Measurements from ENCODE around the gene GIMAP7.

Gene GIMAP7

DNA sequence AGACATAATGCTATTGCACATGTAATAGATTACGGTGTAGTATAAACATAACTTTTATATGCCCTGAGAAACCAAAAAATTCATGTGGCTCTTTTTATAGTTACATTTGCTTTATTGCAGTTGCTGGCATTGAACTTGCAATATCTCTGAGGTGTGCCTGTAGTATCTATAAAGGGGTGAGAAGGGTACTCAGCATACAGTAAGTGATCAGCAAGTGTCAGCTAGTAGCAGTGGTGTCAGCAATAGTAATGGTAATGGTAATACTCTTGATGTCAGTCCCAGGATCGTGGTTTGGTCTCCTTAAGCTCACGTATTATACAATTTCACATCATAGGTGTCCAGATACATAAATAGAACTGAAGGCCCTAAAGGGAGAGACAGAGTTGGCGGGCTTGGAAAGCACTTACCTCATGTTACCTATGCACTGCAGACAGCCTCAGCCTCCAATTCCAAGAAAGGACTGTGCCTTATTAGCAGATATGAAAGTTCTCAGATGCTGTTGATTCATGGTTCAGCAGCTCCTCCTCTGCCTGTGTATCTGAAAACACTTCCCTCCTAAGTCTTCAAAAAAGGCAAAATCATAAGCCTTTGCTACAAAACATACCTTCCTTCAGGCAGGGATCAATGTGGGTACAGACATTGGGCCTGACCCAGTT lies 6.6 kb upstream of the GIMAP7 start:
- no peak overlapping the region for H2BK15ac ChIP-seq (ENCODE audit: low read length)
- no peaks in the 10 kb centered on the region for H3K36me3 ChIP-seq (replicated peaks in 1 of 2; ENCODE audit: control insufficient read depth in 2 of 2, insufficient read depth in 2 of 2, low read length in 2 of 2)
- H2BK5ac ChIP-seq (ENCODE audit: low read length): no peak overlapping the region
- H3K14ac ChIP-seq (ENCODE audit: low read length): no peak overlapping the region
- no peak overlapping the region for H3K23ac ChIP-seq (ENCODE audit: low read depth, low read length, poor library complexity)
- no peak overlapping the region for H4K8ac ChIP-seq (ENCODE audit: low read depth, low read length)
- H2AK5ac ChIP-seq (ENCODE audit: low read depth, low read length): no peak overlapping the region
- H3K18ac ChIP-seq (ENCODE audit: low read length): no peak overlapping the region
- H4K91ac ChIP-seq (ENCODE audit: low read depth, low read length, poor library complexity): no peak overlapping the region
- no peak overlapping the region for H3K9ac ChIP-seq (ENCODE audit: low read depth, low read length, poor library complexity)
- H3K4ac ChIP-seq (ENCODE audit: low read length): no peak overlapping the region
- no CpG with 5 or more reads among the region's 4 CpGs for WGBS, 2 donors (ENCODE audit: extremely low coverage in 2 of 2, insufficient read length in 2 of 2, insufficient replicate concordance in 1 of 2)
- no peak overlapping the region for H2BK12ac ChIP-seq (ENCODE audit: low read length)
- H3K4me1 ChIP-seq (ENCODE audit: control insufficient read depth in 2 of 2, insufficient read depth in 1 of 2, low read depth in 1 of 2, low read length in 2 of 2): no peaks in the 10 kb centered on the region
- H3K27me3 ChIP-seq (ENCODE audit: control insufficient read depth in 3 of 3, insufficient read depth in 3 of 3, low read depth in 1 of 3, low read length in 3 of 3): peaks cover 0 to 7% (median 0%) of the 10 kb centered on the region in 3 experiments
- no peak overlapping the region for H3K27ac ChIP-seq (replicated peaks; ENCODE audit: low read length)
- H2BK120ac ChIP-seq (ENCODE audit: low read depth, low read length): no peak overlapping the region
- H3K79me1 ChIP-seq (ENCODE audit: low read depth, low read length): no peaks in the 10 kb centered on the region
- no peak overlapping the region for H2AFZ ChIP-seq (ENCODE audit: low read length)
- no peak for DNase-seq (ENCODE audit: low spot score)
- H3K4me2 ChIP-seq (ENCODE audit: insufficient read depth, low read length, poor library complexity, severe bottlenecking): no peak overlapping the region
- no peak overlapping the region for H3K4me3 ChIP-seq (ENCODE audit: low read length in 2 of 2)
- no peaks in the 10 kb centered on the region for H3K9me3 ChIP-seq (replicated peaks in 1 of 2; ENCODE audit: control insufficient read depth in 2 of 2, insufficient read depth in 1 of 2, low read depth in 1 of 2, low read length in 2 of 2)

DNA sequence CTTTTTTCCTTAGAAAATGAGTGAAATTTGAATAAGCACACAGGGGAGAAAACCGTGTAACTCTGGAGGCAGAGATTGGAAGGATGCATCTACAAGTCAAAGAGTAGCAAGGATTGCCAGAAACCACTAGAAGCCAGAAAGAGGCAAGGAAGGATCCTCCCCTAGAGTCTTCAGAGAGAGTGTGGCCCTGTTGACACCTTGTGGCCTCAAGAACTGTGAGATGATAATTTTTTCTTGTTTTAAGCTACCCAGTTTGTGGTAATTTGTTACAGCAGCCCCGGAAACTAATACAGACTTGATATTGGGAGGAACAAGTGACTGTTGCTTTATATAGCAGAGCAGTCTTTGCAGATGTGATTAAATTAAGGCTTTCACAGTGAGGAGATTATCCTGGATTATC lies 3.6 kb upstream of the GIMAP7 start:
- Histone ChIP-seq H2BK15ac (ENCODE audit: low read length) (no peak overlapping the region), H3K9ac (ENCODE audit: low read depth, low read length, poor library complexity) (no peak overlapping the region), H3K27ac (replicated peaks; ENCODE audit: low read length) (no peak overlapping the region), H2BK5ac (ENCODE audit: low read length) (no peak overlapping the region), H4K91ac (ENCODE audit: low read depth, low read length, poor library complexity) (no peak overlapping the region), H3K14ac (ENCODE audit: low read length) (no peak overlapping the region), H3K27me3 (ENCODE audit: control insufficient read depth in 3 of 3, insufficient read depth in 3 of 3, low read depth in 1 of 3, low read length in 3 of 3) (peaks cover 0 to 7% (median 0%) of the 10 kb centered on the region in 3 experiments), H4K8ac (ENCODE audit: low read depth, low read length) (no peak overlapping the region), H3K18ac (ENCODE audit: low read length) (no peak overlapping the region), H2BK12ac (ENCODE audit: low read length) (no peak overlapping the region), H3K4me1 (ENCODE audit: control insufficient read depth in 2 of 2, insufficient read depth in 1 of 2, low read depth in 1 of 2, low read length in 2 of 2) (peaks cover 0 to 1% of the 10 kb centered on the region in 2 donors), H3K36me3 (replicated peaks in 1 of 2; ENCODE audit: control insufficient read depth in 2 of 2, insufficient read depth in 2 of 2, low read length in 2 of 2) (no peaks in the 10 kb centered on the region), H3K4me3 (ENCODE audit: low read length in 2 of 2) (no peak overlapping the region), H2AFZ (ENCODE audit: low read length) (no peak overlapping the region), H3K4ac (ENCODE audit: low read length) (no peak overlapping the region), H3K4me2 (ENCODE audit: insufficient read depth, low read length, poor library complexity, severe bottlenecking) (no peak overlapping the region), H3K9me3 (replicated peaks in 1 of 2; ENCODE audit: control insufficient read depth in 2 of 2, insufficient read depth in 1 of 2, low read depth in 1 of 2, low read length in 2 of 2) (no peaks in the 10 kb centered on the region), H3K23ac (ENCODE audit: low read depth, low read length, poor library complexity) (no peak overlapping the region), H2AK5ac (ENCODE audit: low read depth, low read length) (no peak overlapping the region), H3K79me1 (ENCODE audit: low read depth, low read length) (no peaks in the 10 kb centered on the region), H2BK120ac (ENCODE audit: low read depth, low read length) (no peak overlapping the region)
- WGBS, 2 donors (ENCODE audit: extremely low coverage in 2 of 2, insufficient read length in 2 of 2, insufficient replicate concordance in 1 of 2): no CpG with 5 or more reads among the region's 2 CpGs
- no peak for DNase-seq (ENCODE audit: low spot score)

DNA sequence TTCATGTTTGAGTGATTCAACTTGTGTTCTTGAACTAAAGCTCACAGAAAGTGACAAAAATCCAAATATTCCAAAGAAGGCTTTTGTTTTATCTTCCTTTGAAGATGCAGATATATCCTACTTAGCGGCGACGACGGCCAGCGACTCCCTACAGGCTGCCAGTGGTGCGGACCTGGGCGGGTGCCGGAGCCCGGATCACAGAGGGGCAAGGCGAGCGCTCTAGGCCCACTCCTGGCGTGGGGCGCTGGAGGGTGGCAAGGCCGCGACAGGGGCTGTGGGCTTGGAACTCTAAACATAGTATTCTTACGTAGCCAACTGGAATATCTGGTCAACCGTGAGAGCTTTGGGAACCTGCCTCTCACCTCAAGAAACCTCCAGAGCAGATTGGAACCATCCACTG lies 914 bp upstream of the GIMAP7 start:
- WGBS, 2 donors (ENCODE audit: extremely low coverage in 2 of 2, insufficient read length in 2 of 2, insufficient replicate concordance in 1 of 2): no CpG with 5 or more reads among the region's 17 CpGs
- no peak overlapping the region for H3K4ac ChIP-seq (ENCODE audit: low read length)
- H3K18ac ChIP-seq (ENCODE audit: low read length): no peak overlapping the region
- H3K79me1 ChIP-seq (ENCODE audit: low read depth, low read length): no peaks in the 10 kb centered on the region
- H2BK12ac ChIP-seq (ENCODE audit: low read length): no peak overlapping the region
- peaks cover 0 to 1% of the 10 kb centered on the region in 2 donors for H3K4me1 ChIP-seq (ENCODE audit: control insufficient read depth in 2 of 2, insufficient read depth in 1 of 2, low read depth in 1 of 2, low read length in 2 of 2)
- H3K9me3 ChIP-seq (replicated peaks in 1 of 2; ENCODE audit: control insufficient read depth in 2 of 2, insufficient read depth in 1 of 2, low read depth in 1 of 2, low read length in 2 of 2): no peaks in the 10 kb centered on the region
- H2BK5ac ChIP-seq (ENCODE audit: low read length): no peak overlapping the region
- H4K91ac ChIP-seq (ENCODE audit: low read depth, low read length, poor library complexity): no peak overlapping the region
- no peak overlapping the region for H2BK15ac ChIP-seq (ENCODE audit: low read length)
- H3K27ac ChIP-seq (replicated peaks; ENCODE audit: low read length): no peak overlapping the region
- H3K27me3 ChIP-seq (ENCODE audit: control insufficient read depth in 3 of 3, insufficient read depth in 3 of 3, low read depth in 1 of 3, low read length in 3 of 3): peaks cover 0 to 4% (median 0%) of the 10 kb centered on the region in 3 experiments
- H3K36me3 ChIP-seq (replicated peaks in 1 of 2; ENCODE audit: control insufficient read depth in 2 of 2, insufficient read depth in 2 of 2, low read length in 2 of 2): no peaks in the 10 kb centered on the region
- no peak overlapping the region for H2AFZ ChIP-seq (ENCODE audit: low read length)
- no peak overlapping the region for H3K14ac ChIP-seq (ENCODE audit: low read length)
- no peak overlapping the region for H2BK120ac ChIP-seq (ENCODE audit: low read depth, low read length)
- H4K8ac ChIP-seq (ENCODE audit: low read depth, low read length): no peak overlapping the region
- no peak overlapping the region for H3K9ac ChIP-seq (ENCODE audit: low read depth, low read length, poor library complexity)
- H3K4me3 ChIP-seq (ENCODE audit: low read length in 2 of 2): no peak overlapping the region
- no peak overlapping the region for H3K4me2 ChIP-seq (ENCODE audit: insufficient read depth, low read length, poor library complexity, severe bottlenecking)
- H2AK5ac ChIP-seq (ENCODE audit: low read depth, low read length): no peak overlapping the region
- no peak overlapping the region for H3K23ac ChIP-seq (ENCODE audit: low read depth, low read length, poor library complexity)
- DNase-seq (ENCODE audit: low spot score): no peak

DNA sequence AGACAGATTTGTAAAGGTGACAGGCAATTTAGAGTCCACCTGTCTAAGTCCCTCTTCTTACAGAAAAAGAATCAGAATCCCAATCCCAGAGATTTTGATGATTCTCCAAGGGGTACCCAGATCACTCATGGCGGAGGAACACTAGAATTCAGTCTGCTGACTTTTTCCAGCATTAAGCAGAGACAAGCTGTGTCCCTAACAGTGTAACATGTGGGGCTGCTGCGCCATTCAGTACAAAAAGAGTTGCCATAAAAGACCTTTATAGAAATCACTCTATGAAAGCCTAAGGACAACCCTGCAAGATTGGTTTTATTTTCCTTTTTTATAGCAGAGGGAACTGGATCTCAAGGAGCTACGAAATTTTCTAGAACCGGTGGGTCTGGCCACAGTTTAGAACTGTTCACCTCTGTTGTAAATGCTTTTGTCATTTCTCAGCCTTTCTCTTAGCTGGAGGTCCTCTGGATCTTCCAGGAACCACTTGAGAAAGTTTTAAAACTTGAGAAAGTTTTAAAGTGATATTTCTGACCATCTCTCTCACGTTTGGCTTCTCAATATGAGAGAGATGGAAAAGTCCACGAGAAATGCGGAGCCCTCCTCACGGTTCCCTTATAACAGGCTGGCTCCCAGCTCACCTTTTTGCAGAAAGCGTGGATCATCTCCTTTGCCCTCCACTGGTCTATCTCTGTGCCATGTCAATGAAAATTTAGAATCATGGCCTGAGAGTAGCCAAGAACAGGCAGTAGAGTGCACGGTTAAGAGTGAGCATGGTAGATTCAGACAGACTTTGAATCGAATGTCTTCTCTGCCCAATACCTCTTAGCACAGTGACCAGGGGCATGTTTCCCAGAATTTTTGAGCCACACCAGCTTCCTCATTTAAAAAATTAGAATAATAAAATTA lies 826 bp downstream of the GIMAP7 start:
- WGBS, 2 donors (ENCODE audit: extremely low coverage in 2 of 2, insufficient read length in 2 of 2, insufficient replicate concordance in 1 of 2): no CpG with 5 or more reads among the region's 11 CpGs
- Histone ChIP-seq H3K4me3 (ENCODE audit: low read length in 2 of 2) (no peak overlapping the region), H4K8ac (ENCODE audit: low read depth, low read length) (no peak overlapping the region), H3K18ac (ENCODE audit: low read length) (no peak overlapping the region), H3K14ac (ENCODE audit: low read length) (no peak overlapping the region), H2BK12ac (ENCODE audit: low read length) (no peak overlapping the region), H4K91ac (ENCODE audit: low read depth, low read length, poor library complexity) (no peak overlapping the region), H3K23ac (ENCODE audit: low read depth, low read length, poor library complexity) (no peak overlapping the region), H3K36me3 (replicated peaks in 1 of 2; ENCODE audit: control insufficient read depth in 2 of 2, insufficient read depth in 2 of 2, low read length in 2 of 2) (no peaks in the 10 kb centered on the region), H3K4me1 (ENCODE audit: control insufficient read depth in 2 of 2, insufficient read depth in 1 of 2, low read depth in 1 of 2, low read length in 2 of 2) (peaks cover 0 to 1% of the 10 kb centered on the region in 2 donors), H3K4ac (ENCODE audit: low read length) (no peak overlapping the region), H3K9me3 (replicated peaks in 1 of 2; ENCODE audit: control insufficient read depth in 2 of 2, insufficient read depth in 1 of 2, low read depth in 1 of 2, low read length in 2 of 2) (peaks cover 0 to 2% of the 10 kb centered on the region in 2 donors), H3K27ac (replicated peaks; ENCODE audit: low read length) (no peak overlapping the region), H2BK5ac (ENCODE audit: low read length) (no peak overlapping the region), H3K27me3 (ENCODE audit: control insufficient read depth in 3 of 3, insufficient read depth in 3 of 3, low read depth in 1 of 3, low read length in 3 of 3) (peaks cover 0 to 4% (median 0%) of the 10 kb centered on the region in 3 experiments), H3K79me1 (ENCODE audit: low read depth, low read length) (no peaks in the 10 kb centered on the region), H2AK5ac (ENCODE audit: low read depth, low read length) (no peak overlapping the region), H2BK120ac (ENCODE audit: low read depth, low read length) (no peak overlapping the region), H2AFZ (ENCODE audit: low read length) (no peak overlapping the region), H2BK15ac (ENCODE audit: low read length) (no peak overlapping the region), H3K4me2 (ENCODE audit: insufficient read depth, low read length, poor library complexity, severe bottlenecking) (no peak overlapping the region), H3K9ac (ENCODE audit: low read depth, low read length, poor library complexity) (no peak overlapping the region)
- DNase-seq (ENCODE audit: low spot score): no peak
